Hematopoietic multipotent progenitor cell (in vitro differentiated cells): ENCODE data around the gene MAGEA9. TPM values are rescaled to one million over a fixed set of nuclear protein-coding genes. Genes with fewer than 3 reads are reported as not detected.
"Not testable (repeated sequence)": the region's sequence is repeated elsewhere in the genome, so short reads cannot be mapped to it uniquely, and the experiment has no call there.

ENCODE experiments used
- DNase-seq, 3 donors: peaks; one replicate each; pipeline ENCODE4 v3.0.0-alpha.2; 2011 to 2015; ENCODE audit warnings: low read depth in 2 of 3, low spot score in 2 of 3
- total RNA-seq: library from RNA; depleted of rRNA; stranded (reverse); fragments of >200 nt; gene quantifications from one replicate; pipeline ENCODE4 v1.2.3, GENCODE V29; 2012

Gene MAGEA9
- total RNA-seq, result not detected

DNA sequence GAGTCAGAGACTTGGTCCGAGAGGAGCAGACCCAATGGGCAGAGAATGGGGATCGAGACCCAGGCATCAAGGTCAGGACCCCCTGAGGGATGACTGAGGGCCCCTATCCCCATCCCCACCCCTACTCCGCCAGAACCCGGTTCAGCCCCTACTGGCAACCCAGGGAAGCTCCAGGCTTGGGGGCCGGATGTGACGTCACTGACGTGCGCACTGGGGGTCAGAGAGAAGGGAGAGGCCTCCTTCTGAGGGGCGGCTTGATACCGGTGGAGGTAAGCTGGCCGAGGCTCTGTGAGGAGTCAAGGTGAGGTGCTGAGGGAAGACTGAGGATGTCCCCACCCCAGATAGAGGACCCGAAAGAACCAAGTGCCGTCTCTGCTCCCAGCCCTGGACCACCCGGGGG is at the start of gene MAGEA9:
MAGEA9 (plus strand) TSS at position 204 of the 400 bp plus-strand sequence. CDS start 4,281 bp downstream, outside the sequence.
- DNase-seq, result not testable (repeated sequence)

DNA sequence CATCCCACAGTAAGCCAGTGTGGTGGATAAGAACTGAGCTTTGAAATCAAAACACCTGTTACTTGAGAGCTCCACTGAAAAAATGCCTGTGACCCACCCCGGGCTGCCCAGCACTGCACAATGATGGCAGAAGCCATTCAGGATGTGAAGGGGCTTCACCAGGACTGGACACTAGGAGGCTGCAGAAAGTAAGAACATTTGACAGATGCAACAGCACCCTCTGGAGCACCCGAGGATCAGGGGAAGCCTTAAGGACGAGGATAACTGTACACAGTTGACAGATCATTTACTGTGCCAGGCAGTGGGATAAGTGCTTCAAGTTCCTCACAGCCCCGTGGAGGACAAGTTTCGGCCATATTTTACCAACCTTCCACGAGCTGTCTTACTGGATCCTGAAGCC is 39.5 kb upstream of the MAGEA9 start:
- DNase-seq, result not testable (repeated sequence)

- not testable (repeated sequence) for DNase-seq
Measured at GRCh38 chrX:149746390-149747007, 35.2 kb upstream of the MAGEA9 start.

- DNase-seq, result no peak
Measured at GRCh38 chrX:149757206-149758067, 24.3 kb upstream of the MAGEA9 start.

GRCh38 chrX:149758068-149758714 is 23.5 kb upstream of the MAGEA9 start:
- no peak for DNase-seq

DNA sequence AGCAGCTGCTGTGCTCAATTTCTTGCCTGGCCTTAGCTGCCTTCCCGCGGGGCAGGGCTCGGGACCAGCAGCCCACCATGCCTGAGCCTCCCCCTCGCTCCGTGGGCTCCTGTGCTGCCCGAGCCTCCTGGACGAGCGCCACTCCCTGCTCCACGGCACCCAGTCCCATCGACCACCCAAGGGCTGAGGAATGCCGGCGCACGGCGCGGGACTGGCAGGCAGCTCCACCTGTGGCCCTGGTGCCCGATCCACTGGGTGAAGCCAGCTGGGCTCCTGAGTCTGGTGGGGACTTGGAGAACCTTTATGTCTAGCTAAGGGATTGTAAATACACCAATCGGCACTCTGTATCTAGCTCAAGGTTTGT is 23.0 kb upstream of the MAGEA9 start:
- not testable (repeated sequence) for DNase-seq

- DNase-seq, result no peak
Measured at GRCh38 chrX:149759824-149760223, 21.9 kb upstream of the MAGEA9 start.

- no peak for DNase-seq
Measured at GRCh38 chrX:149760965-149761364, 20.8 kb upstream of the MAGEA9 start.

DNA sequence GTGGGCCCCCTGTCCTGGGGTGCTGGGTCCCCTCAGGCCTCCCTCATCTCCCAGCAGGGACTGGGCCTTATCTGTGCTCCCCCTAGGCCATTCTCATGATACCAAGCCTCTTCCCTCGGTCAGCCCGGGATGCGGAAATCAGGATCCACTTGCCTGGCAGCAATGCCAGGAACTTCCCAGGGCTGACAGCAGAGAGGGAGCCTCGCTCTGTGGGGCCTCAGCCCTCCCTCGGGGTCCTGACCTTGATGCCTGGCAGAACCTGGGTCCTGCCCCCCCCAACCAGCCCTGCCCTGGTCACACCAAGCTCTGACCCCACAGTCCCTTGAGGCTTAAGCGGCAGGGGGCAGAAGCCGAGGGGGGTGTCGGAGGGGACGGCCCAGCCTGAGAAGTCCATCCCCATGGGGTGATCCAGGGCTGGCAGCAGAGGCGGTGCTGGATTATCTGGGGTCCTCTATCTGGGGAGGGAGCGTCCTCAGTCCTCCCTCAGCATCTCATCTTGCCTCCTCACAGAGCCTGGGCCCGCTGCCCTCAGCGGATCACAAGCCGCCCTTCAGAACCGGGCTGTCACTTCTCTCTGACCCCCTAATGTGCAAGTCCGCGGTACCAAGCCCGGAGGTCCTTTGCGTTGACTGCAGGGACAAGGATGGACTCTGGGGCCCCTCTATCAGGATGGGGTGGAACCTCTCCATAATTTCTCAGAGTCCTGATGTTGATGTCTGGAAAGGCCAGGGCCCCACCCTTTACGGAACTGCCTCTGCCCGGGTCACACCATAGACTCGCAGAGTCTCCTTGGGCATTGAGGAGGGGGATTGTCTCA is 19.7 kb upstream of the MAGEA9 start:
- DNase-seq, result not testable (repeated sequence)

- no peak for DNase-seq
Measured at GRCh38 chrX:149762696-149763614, 18.8 kb upstream of the MAGEA9 start.

GRCh38 chrX:149770344-149770743 is 11.4 kb upstream of the MAGEA9 start:
- DNase-seq, result not testable (repeated sequence)

- not testable (repeated sequence) for DNase-seq
Measured at GRCh38 chrX:149773026-149773425, 8.7 kb upstream of the MAGEA9 start.

- not testable (repeated sequence) for DNase-seq
Measured at GRCh38 chrX:149773768-149774167, 8.0 kb upstream of the MAGEA9 start, which contains the start of gene HSFX1. TSS of gene HSFX1 (plus strand) at chrX:149774068. CDS start at chrX:149774682, 614 bp downstream.

- not testable (repeated sequence) for DNase-seq
Measured at GRCh38 chrX:149777999-149778398, 3.7 kb upstream of the MAGEA9 start.

DNA sequence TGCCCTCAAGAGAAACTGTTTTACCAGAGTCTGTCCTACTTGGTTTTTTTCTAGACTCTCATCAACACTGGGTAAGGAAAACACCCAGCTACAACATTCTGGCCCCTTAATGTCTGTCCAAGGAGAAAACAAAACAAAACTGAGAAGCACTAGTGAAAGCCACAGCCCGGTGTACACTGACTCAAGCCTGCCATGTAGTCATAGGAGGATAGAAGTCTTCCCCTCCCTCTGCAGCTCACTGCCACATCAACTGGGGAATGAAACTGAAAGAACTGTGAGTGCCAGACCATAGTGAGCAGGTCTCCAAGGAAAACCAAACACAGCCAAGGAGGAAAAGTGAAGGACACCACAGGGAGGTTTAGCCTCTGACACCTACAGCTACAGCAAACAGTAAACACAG is 13.8 kb downstream of the MAGEA9 start:
- DNase-seq, result not testable (repeated sequence)

DNA sequence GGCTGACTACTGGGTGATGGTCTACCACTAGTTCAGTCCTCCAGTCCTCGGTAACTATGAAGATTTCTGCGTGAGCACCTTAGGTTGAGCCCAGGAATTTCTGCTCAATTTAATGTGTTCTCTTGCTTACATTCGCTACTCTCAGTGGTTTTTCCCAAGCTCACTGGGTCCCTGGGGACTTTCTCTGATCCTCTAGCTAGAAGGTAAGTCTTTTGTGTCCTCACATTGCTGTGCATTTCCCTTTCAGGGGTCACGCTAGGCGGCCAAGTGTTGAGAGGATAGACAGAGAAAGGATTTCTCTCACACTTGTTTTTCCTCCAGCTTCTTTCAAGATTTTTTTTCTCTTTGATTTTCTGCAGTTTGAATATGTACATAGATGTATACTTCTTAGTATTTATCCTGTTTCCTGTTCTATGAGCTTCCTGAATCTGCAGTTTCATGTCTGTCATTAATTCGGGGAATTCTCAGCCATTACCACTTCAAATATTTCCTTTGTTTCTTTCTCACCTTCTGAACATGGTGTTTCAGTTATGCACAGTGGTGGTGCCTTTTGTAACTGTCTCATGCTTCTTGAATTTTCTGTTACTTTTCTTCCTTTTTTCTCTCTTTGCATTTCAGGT is 17.5 kb downstream of the MAGEA9 start:
- DNase-seq, result no peak

- no peak for DNase-seq
Measured at GRCh38 chrX:149799938-149800337, 18.2 kb downstream of the MAGEA9 start.

DNA sequence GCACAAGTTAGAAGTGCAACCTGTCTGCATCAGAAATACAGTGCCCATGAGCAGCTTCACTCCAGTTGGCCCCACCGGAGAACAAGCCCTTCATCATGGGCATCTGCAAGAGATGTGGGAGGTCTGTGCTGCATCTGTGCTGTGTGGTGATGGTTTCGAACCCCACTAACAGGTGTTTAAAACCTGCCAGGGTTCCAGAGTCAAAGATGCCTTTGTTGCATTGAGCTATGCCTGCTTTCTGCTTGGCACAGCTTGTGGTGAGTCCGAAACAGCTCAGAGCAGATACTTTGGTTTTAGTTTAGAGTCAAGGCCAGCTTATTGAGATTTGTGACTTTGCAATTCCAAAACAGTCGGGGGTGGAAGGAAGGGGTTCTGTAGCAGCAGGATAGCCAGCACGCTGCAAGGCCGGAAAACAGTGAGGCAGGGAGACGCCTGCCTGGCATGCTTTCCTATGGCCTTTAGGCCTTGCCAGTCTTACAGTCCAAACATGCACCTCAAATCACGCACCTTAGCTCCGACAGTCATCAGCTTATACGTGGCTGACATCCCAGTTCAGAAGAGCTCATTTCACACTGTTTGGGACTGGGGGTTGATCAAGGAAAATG is 21.8 kb downstream of the MAGEA9 start:
- no peak for DNase-seq

DNA sequence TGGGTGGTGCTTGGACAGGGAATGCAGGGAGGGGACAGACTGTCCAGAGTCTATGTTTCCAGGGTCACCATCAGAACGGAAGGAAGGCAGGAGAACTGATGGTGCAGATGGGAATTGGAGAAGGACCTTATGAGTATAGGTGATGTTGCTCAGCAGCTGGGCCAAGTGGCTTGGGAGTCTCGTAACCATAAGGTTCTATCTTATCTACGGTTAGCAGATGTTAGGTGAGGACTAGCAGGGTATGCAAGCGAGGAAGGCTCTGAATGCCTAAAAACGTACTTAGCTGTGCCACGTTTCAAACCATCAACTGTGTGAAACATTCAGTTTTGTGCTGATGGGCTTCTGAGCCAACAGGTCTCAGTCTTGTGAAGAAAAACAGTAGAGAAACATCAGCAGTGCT is 22.4 kb downstream of the MAGEA9 start:
- no peak for DNase-seq
